ENCODE measurements around the gene CAT.

CAT gene

GRCh38 chr11:34461215-34461614 is 22.5 kb downstream of the CAT start:
- no peak for DNase-seq

- no peak for DNase-seq
Measured at GRCh38 chr11:34464591-34465051, 25.9 kb downstream of the CAT start.

DNA sequence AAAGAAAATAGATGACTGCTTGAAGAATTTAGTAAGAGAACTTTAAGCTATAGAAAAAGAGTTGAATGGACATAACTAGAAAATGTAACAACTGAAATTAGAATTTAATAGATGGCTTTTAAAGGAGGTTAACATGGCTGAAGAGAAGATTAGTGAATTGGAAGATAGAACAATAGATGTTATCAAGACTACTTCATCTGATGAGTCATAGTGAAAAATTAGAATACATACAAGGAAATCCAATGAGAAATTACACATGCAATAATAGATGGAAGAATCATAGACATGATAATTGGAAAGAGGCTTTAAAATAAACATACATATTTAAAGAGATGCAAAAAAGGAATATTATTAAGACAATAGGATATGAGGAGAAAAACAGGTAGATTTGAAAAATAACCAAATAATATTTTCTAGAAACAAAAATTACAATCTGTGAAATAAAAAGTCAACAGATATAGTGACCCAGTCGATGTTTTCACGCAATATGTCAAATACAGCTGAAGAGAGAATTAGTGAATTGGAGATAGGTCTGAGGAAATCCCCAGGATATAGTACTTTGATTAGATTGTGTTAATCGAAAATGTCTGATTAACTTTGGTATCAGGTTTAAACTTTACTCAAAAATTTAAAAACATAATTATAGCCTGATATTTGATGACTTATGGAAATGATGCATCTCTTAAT is 28.2 kb downstream of the CAT start:
- no peak for DNase-seq

GRCh38 chr11:34468209-34468841 is 29.6 kb downstream of the CAT start:
- DNase-seq: peak; percentile 37

- DNase-seq: no peak
Measured at GRCh38 chr11:34473603-34474169, 35.0 kb downstream of the CAT start.

GRCh38 chr11:34475656-34476055 is 36.9 kb downstream of the CAT start:
- DNase-seq: no peak

- DNase-seq: no peak
Measured at GRCh38 chr11:34476849-34477248, 38.1 kb downstream of the CAT start.

DNA sequence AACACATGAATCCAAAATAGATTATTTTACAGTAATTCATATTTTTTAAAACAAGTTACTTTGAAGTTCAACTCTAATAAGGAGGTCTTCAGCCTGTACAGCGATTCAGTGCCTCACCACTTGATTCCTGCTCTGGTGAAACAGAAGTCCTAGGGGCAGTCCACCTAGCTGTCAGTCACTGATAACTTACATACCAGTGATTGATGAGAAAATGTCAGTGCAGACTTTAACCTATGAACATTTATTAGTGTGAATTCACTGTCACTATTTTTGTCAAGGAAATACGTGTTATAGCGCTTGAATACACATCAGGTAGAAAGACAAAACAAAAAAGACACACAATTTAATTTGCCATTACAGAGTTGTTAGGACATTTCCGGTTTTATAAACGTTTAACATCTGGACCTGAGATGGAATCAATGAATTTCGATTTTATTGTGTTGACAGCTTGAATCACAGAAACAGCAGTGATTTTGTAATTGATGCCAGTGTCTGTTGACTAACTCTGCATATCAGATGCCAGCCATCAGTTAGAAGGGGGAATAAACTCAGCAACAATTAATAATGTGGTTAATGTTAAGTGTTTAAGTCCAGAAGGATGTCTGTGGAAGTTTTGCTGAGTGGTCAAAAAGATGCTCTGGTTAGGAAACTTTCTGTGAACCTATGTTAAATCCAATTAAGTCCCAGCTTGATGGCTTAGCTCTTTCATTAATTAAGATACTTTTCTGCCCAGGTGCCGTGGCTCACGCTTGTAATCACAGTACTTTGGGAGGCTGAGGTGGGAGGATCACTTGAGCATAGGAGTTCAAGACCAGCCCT is 40.3 kb downstream of the CAT start:
- no peak for DNase-seq

GRCh38 chr11:34480314-34480713 is 41.6 kb downstream of the CAT start:
- DNase-seq: no peak

- no peak for DNase-seq
Measured at GRCh38 chr11:34481307-34481706, 42.6 kb downstream of the CAT start.

GRCh38 chr11:34483106-34483874 is 44.6 kb downstream of the CAT start:
- DNase-seq: no peak

- DNase-seq: no peak
Measured at GRCh38 chr11:34487430-34487829, 48.7 kb downstream of the CAT start.

DNA sequence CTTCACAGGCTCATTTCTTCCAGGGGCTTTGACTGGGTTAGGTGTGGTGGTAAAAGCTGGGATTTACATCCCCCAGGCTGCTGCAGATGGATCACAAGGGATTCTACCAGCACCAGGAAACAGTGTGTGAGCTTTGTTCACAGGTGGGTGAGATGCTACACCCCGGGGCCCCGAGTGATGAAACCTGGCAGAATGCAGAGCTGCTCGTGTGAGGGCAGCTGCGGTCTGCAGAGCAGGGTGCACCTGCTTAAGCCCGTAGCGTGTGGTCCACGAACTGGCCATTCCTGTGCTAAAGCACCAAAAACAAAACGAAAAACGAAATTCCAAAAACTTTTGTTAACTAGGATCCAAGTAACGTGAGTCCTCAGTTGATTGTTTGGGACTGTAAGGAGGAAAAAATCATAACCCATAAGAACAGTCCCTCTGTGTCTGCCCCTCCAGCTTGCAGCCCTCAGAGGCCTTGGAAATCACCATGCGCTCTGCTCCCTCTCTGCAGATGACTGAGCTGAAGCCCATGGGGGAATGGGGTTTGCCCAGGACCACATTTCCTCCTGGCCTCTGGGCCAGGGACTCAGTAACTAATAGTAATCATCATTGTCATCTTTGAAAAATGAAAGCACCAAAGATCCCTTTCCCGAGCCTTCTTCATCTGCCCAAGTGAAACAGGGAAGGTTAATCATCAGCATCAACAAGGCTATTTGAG is 50.3 kb downstream of the CAT start:
- no peak for DNase-seq

DNA sequence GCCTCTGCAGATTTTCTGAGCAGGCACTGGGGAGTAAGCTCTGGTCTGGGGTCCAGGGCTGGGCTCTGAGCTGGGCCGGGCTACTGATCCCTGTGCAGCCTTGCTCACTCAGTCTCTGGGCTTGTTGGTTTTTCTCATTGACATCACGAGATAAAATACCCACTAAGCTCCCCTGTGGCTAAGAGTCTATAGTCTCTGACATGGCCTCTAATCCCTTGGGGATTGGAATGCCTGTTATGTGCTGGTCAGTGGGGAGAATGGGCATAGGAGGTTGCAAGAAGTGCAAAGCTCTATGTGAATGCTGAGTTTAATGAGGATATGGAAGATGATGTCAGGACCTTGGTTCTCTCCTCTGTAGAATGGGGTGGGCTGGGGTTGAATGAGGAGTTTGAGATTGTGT is 51.6 kb downstream of the CAT start:
- no peak for DNase-seq

- peak; percentile 63 for DNase-seq
Measured at GRCh38 chr11:34492806-34493414, 54.2 kb downstream of the CAT start.

DNA sequence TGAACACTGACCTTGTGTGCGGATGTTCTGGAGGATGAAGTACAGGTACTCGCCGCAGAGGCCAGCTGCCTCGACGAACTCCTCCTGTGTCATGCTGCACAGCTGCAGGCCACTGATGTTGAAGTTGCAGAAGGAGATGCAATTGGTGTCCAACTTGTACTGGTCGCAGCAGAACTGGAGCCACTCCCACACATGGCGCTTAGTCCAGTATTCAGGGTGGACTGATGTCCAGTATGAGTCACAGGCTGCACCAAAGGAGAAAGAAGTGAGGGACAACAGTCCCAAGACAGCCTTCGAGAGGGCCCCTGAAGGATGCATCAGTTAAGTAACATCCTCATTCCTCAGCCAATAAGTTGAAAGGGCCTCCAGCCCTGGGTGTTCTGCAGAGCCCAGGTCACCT is 54.7 kb downstream of the CAT start:
- DNase-seq: no peak

DNA sequence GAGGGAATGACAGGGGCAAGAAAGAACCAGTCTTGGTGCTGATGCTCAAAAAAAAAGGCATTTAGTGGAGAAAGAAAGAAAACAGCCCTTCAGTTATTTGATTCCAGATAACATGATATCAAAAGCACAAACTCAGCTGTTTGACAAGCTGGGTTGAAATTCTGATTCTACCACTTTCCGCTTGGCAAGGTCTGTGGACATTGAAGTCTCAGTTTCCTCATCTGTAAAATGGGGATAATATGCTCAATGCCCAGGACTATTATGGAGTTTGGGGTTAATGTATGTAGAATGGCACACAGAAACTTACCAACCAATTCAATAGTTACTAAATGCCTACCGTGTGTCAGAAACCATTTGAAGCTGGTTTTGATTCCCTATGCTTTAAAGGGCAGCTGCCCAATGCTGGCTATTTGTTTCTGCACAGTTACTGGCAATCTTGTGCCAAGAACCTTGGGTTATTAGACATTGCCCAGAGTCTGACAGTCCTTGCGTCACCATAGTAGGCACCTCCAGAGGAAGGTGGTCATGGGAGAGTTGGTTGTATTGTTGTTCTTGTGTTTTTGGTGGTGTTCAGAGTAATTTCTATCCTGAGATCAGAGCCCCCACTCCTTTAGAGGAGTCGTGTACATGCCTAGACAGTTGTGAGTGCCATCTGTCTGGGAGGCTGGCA is 55.3 kb downstream of the CAT start:
- no peak for DNase-seq

DNA sequence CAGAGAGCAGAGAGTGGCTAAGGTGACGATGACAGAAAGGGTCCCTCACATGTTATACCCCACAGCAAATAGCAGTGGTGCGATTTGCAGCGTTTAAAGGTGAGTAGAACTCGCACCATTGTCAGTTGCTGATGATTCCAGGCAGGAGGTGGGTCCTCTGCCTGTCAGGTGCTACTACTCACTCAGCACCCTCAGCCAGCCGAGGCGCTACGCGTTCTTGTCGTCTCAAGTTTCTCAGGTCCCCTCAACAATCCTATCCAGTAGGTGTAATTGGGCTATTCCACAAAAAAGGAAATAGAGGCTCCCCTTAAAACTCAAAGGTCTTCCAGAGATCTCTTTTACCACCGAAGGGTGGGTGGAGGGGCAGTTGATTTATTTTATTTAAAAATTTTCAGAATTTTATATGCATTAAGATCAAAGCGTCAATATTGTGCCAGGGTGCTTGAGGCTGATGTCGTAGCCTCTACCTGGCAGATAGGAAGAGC is 56.5 kb downstream of the CAT start:
- no peak for DNase-seq

GRCh38 chr11:34495724-34496377 is 57.1 kb downstream of the CAT start:
- no peak for DNase-seq
